MM.1S (cell line): ENCODE results near the gene HARBI1.

ENCODE experiments used
- DNase-seq: peaks from one replicate; pipeline ENCODE4 v3.0.0-alpha.2; 2015
- H2AFZ ChIP-seq: fragments of 300-600 bp; sonication (generic); 2 replicates; pipeline ENCODE4 v1.6.0; 2016; ENCODE audit warnings: antibody characterized with exemption, low read length
- H3F3A ChIP-seq: fragments of 300-600 bp; sonication (generic); 2 replicates; pipeline ENCODE4 v1.6.1; 2016; ENCODE audit warnings: mild to moderate bottlenecking, antibody characterized with exemption, low read length, moderate library complexity, mixed read lengths; ENCODE audit not compliant: insufficient read depth
- H3K27ac ChIP-seq: fragments of 300-600 bp; sonication (generic); 2 replicates; pipeline ENCODE4 v1.5.1; 2016; ENCODE audit warnings: mild to moderate bottlenecking, low read length
- H3K27me3 ChIP-seq: fragments of 300-600 bp; sonication (generic); replicated peaks from 2 replicates; pipeline ENCODE4 v1.6.0; 2016; ENCODE audit warnings: low read length; ENCODE audit not compliant: insufficient read depth
- H3K36me3 ChIP-seq: fragments of 300-600 bp; sonication (generic); replicated peaks from 2 replicates; pipeline ENCODE4 v1.6.1; 2016; ENCODE audit warnings: mild to moderate bottlenecking, low read length, mixed read lengths; ENCODE audit not compliant: insufficient read depth
- H3K4me1 ChIP-seq: fragments of 300-600 bp; sonication (generic); 2 replicates; pipeline ENCODE4 v1.6.1; 2016; ENCODE audit warnings: low read length, mixed read lengths
- H3K4me2 ChIP-seq: fragments of 300-600 bp; sonication (generic); 2 replicates; pipeline ENCODE4 v1.6.0; 2016; ENCODE audit warnings: low read depth, low read length
- H3K4me3 ChIP-seq: fragments of 300-600 bp; sonication (generic); 2 replicates; pipeline ENCODE4 v1.5.1; 2016; ENCODE audit warnings: low read length, mixed read lengths
- H3K79me2 ChIP-seq: fragments of 300-600 bp; sonication (generic); 2 replicates; pipeline ENCODE4 v1.6.1; 2016; ENCODE audit warnings: mixed run types, low read length, mixed read lengths
- H3K9ac ChIP-seq: fragments of 300-600 bp; sonication (generic); 2 replicates; pipeline ENCODE4 v1.6.1; 2016; ENCODE audit warnings: low read length, mixed read lengths
- H3K9me2 ChIP-seq: fragments of 300-600 bp; sonication (generic); replicated peaks from 2 replicates; pipeline ENCODE4 v1.6.1; 2016; ENCODE audit warnings: mild to moderate bottlenecking, low read length, mixed read lengths; ENCODE audit not compliant: insufficient read depth
- H3K9me3 ChIP-seq: fragments of 300-600 bp; sonication (generic); replicated peaks from 2 replicates; pipeline ENCODE4 v1.6.1; 2016; ENCODE audit warnings: mild to moderate bottlenecking, low read length, mixed read lengths; ENCODE audit not compliant: insufficient read depth
- H4K20me1 ChIP-seq: fragments of 300-600 bp; sonication (generic); 2 replicates; pipeline ENCODE4 v1.6.1; 2016; ENCODE audit warnings: mild to moderate bottlenecking, low read length, moderate library complexity, mixed read lengths; ENCODE audit not compliant: insufficient read depth
- CTCF ChIP-seq: fragments of 300-600 bp; sonication (generic); IDR thresholded peaks from 2 replicates; pipeline ENCODE4 v1.5.1; 2016; ENCODE audit warnings: antibody characterized with exemption, low read length, mixed read lengths
- EZH2 ChIP-seq: fragments of 300-600 bp; sonication (generic); optimal IDR thresholded peaks from 2 replicates; pipeline ENCODE3; 2017; ENCODE audit warnings: low read depth, mild to moderate bottlenecking, antibody characterized with exemption, low read length, mixed read lengths
- EZH2phosphoT487 ChIP-seq: fragments of 300-600 bp; sonication (generic); IDR thresholded peaks from 2 replicates; pipeline ENCODE4 v1.6.1; 2018; ENCODE audit warnings: antibody characterized with exemption, low read length

The HARBI1 gene

DNA sequence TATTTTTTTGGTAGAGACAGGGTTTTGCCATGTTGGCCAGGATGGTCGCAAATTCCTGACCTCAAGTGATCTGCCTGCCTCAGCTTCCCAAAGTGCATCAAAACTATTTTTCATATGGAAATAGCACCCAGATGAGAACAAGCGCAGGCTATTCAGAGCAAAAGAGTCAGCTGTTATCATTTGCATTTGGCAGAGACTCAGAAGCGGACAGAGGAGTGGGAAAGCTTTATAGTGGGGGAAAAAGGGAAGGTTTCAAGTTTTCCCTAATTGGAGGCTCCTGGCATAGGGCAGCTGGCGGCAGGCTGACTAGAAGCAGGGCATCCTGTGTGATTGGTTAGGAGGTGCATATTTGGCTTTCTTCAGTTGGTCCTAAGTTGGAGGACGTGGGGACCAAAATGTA, 20.5 kb upstream of the HARBI1 start:
- Histone ChIP-seq H3K9me3 (no peaks in the 10 kb centered on the region), H3K4me3 (no peak overlapping the region), H3K9me2 (no peaks in the 10 kb centered on the region), H3K79me2 (no peaks in the 10 kb centered on the region), H3K27ac (no peak overlapping the region), H3K4me1 (no peaks in the 10 kb centered on the region), H4K20me1 (no peaks in the 10 kb centered on the region), H3K9ac (no peak overlapping the region), H3K27me3 (no peaks in the 10 kb centered on the region), H3K4me2 (no peak overlapping the region), H3F3A (no peaks in the 10 kb centered on the region), H2AFZ (no peak overlapping the region), H3K36me3 (no peaks in the 10 kb centered on the region)
- TF ChIP-seq EZH2phosphoT487 (no peak), EZH2 (no peak), CTCF (no peak)
- no peak for DNase-seq

GRCh38 chr11:46635557-46636139, 18.6 kb upstream of the HARBI1 start:
- no peak for DNase-seq
- no peaks in the 10 kb centered on the region for H3K36me3 ChIP-seq
- H3K79me2 ChIP-seq: no peaks in the 10 kb centered on the region
- no peak overlapping the region for H3K27ac ChIP-seq
- no peak for TF ChIP-seq EZH2
- TF ChIP-seq EZH2phosphoT487: no peak
- no peak for TF ChIP-seq CTCF
- H3K4me1 ChIP-seq: no peaks in the 10 kb centered on the region
- H3K9ac ChIP-seq: no peak overlapping the region
- H3F3A ChIP-seq: no peaks in the 10 kb centered on the region
- H3K4me2 ChIP-seq: no peak overlapping the region
- no peaks in the 10 kb centered on the region for H3K9me2 ChIP-seq
- H4K20me1 ChIP-seq: no peaks in the 10 kb centered on the region
- H2AFZ ChIP-seq: no peak overlapping the region
- H3K9me3 ChIP-seq: no peaks in the 10 kb centered on the region
- H3K27me3 ChIP-seq: no peaks in the 10 kb centered on the region
- no peak overlapping the region for H3K4me3 ChIP-seq

GRCh38 chr11:46633291-46634217, 16.5 kb upstream of the HARBI1 start:
- TF ChIP-seq CTCF (no peak), EZH2 (no peak), EZH2phosphoT487 (no peak)
- no peak overlapping the region for H3K4me2 ChIP-seq
- no peak for DNase-seq
- H3K27ac ChIP-seq: no peak overlapping the region
- H3K4me3 ChIP-seq: no peak overlapping the region
- no peaks in the 10 kb centered on the region for H3K4me1 ChIP-seq
- H3K36me3 ChIP-seq: no peaks in the 10 kb centered on the region; the same call in 1 of the 2 replicates
- no peaks in the 10 kb centered on the region for H4K20me1 ChIP-seq
- H2AFZ ChIP-seq: no peak overlapping the region
- no peaks in the 10 kb centered on the region for H3K9me3 ChIP-seq
- H3K27me3 ChIP-seq: no peaks in the 10 kb centered on the region
- no peaks in the 10 kb centered on the region for H3K9me2 ChIP-seq
- H3K9ac ChIP-seq: no peak overlapping the region
- no peaks in the 10 kb centered on the region for H3F3A ChIP-seq
- H3K79me2 ChIP-seq: peaks cover 6% of the 10 kb centered on the region; the same call in 1 of the 2 replicates
